ENCODE data around the gene CLSTN3.
A peak's percentile ranks its signal among the peaks of the same experiment; 100 is the strongest.

The CLSTN3 gene

GRCh38 chr12:7143564-7143963, 13.4 kb downstream of the CLSTN3 start:
- no peak for DNase-seq (ENCODE audit: extremely low read depth, low read depth)

GRCh38 chr12:7144414-7145120, 14.4 kb downstream of the CLSTN3 start:
- TF ChIP-seq CTCF (IDR thresholded peaks at IDR 0.05; ENCODE audit: low read depth, low read length) = peak; percentile 45
- DNase-seq (ENCODE audit: extremely low read depth, low read depth) = no peak

More at GRCh38 chr12:7143564-7143963, 13.4 kb downstream of the CLSTN3 start:
- TF ChIP-seq CTCF (IDR thresholded peaks at IDR 0.05; ENCODE audit: low read depth, low read length) = no peak

GRCh38 chr12:7145671-7146070, 15.5 kb downstream of the CLSTN3 start:
- DNase-seq (ENCODE audit: extremely low read depth, low read depth) = no peak
- TF ChIP-seq CTCF (IDR thresholded peaks at IDR 0.05; ENCODE audit: low read depth, low read length) = no peak

GRCh38 chr12:7146228-7146627, 16.1 kb downstream of the CLSTN3 start:
- no peak for DNase-seq (ENCODE audit: extremely low read depth, low read depth)
- no peak for TF ChIP-seq CTCF (IDR thresholded peaks at IDR 0.05; ENCODE audit: low read depth, low read length)

- no peak for DNase-seq (ENCODE audit: extremely low read depth, low read depth)
- no peak for TF ChIP-seq CTCF (IDR thresholded peaks at IDR 0.05; ENCODE audit: low read depth, low read length)
These were observed 16.7 kb downstream of the CLSTN3 start for GRCh38 chr12:7146906-7147305.

GRCh38 chr12:7150356-7150755, 20.2 kb downstream of the CLSTN3 start:
- no peak for DNase-seq (ENCODE audit: extremely low read depth, low read depth)
- TF ChIP-seq CTCF (IDR thresholded peaks at IDR 0.05; ENCODE audit: low read depth, low read length) = no peak

- DNase-seq (ENCODE audit: extremely low read depth, low read depth) = no peak
- no peak for TF ChIP-seq CTCF (IDR thresholded peaks at IDR 0.05; ENCODE audit: low read depth, low read length)
These were observed 20.7 kb downstream of the CLSTN3 start for GRCh38 chr12:7150841-7151240.

All from AG09319 (cell line).